Astrocyte (in vitro differentiated cells and primary cell): ENCODE measurements around the gene ZNF860. TPM values are rescaled to one million over a fixed set of nuclear protein-coding genes. Genes with fewer than 3 reads are reported as not detected.

Source experiments
- DNase-seq: peaks from one replicate; pipeline ENCODE4 v3.0.0-alpha.2; 2010; ENCODE audit warnings: low read depth
- FAIRE-seq: peaks from 2 replicates; lab custom pipeline; 2011; peaks lifted over from hg19 to GRCh38; lab: Jason Lieb, UNC
- H2AFZ ChIP-seq: 2 replicates; pipeline ENCODE4 v1.6.0; 2012; ENCODE audit warnings: low read depth, low read length, inconsistent platforms
- H3K27ac ChIP-seq: 2 replicates; pipeline ENCODE4 v1.5.1; 2011; ENCODE audit warnings: low read depth, low read length, inconsistent platforms
- H3K27me3 ChIP-seq: 2 replicates; pipeline ENCODE4 v1.6.0; 2011; ENCODE audit warnings: low read length, inconsistent platforms; ENCODE audit not compliant: insufficient read depth
- H3K36me3 ChIP-seq: 2 replicates; pipeline ENCODE4 v1.5.1; 2011; ENCODE audit warnings: low read length, inconsistent platforms; ENCODE audit not compliant: insufficient read depth
- H3K4me1 ChIP-seq: 2 replicates; pipeline ENCODE4 v1.5.1; 2011; ENCODE audit warnings: low read length, inconsistent platforms; ENCODE audit not compliant: insufficient read depth
- H3K4me2 ChIP-seq: 2 replicates; pipeline ENCODE4 v1.6.0; 2012; ENCODE audit warnings: low read length, inconsistent platforms
- H3K4me3 ChIP-seq: 2 replicates; pipeline ENCODE4 v1.5.1; 2011; ENCODE audit warnings: low read depth, mild to moderate bottlenecking, low read length, inconsistent platforms; ENCODE audit not compliant: insufficient read depth
- H3K79me2 ChIP-seq: 2 replicates; pipeline ENCODE4 v1.6.0; 2012; ENCODE audit warnings: mild to moderate bottlenecking, low read length, inconsistent platforms; ENCODE audit not compliant: insufficient read depth
- H3K9ac ChIP-seq: 2 replicates; pipeline ENCODE4 v1.6.0; 2012; ENCODE audit warnings: mild to moderate bottlenecking, low read length, inconsistent platforms
- H3K9me3 ChIP-seq: 2 replicates; pipeline ENCODE4 v1.5.1; 2012; ENCODE audit warnings: low read depth, mild to moderate bottlenecking, low read length, inconsistent platforms; ENCODE audit not compliant: insufficient read depth
- H4K20me1 ChIP-seq: 2 replicates; pipeline ENCODE4 v1.6.0; 2012; ENCODE audit warnings: low read length, inconsistent platforms; ENCODE audit not compliant: insufficient read depth
- H3K27ac Mint-ChIP-seq: one replicate; pipeline ENCODE4 v1.8.0; 2021; ENCODE audit warnings: mild to moderate bottlenecking, mixed read lengths; ENCODE audit not compliant: unreplicated experiment
- H3K27me3 Mint-ChIP-seq: one replicate; pipeline ENCODE4 v1.8.0; 2021; ENCODE audit warnings: low read depth, mixed read lengths; ENCODE audit not compliant: unreplicated experiment
- H3K36me3 Mint-ChIP-seq: one replicate; pipeline ENCODE4 v1.8.0; 2021; ENCODE audit warnings: low read depth, mixed read lengths; ENCODE audit not compliant: unreplicated experiment
- H3K4me1 Mint-ChIP-seq: one replicate; pipeline ENCODE4 v1.8.0; 2021; ENCODE audit warnings: low read depth, mixed read lengths; ENCODE audit not compliant: unreplicated experiment
- H3K4me3 Mint-ChIP-seq: one replicate; pipeline ENCODE4 v1.8.0; 2021; ENCODE audit warnings: mild to moderate bottlenecking, moderate library complexity, mixed read lengths; ENCODE audit not compliant: unreplicated experiment
- H3K9me3 Mint-ChIP-seq: one replicate; pipeline ENCODE4 v1.8.0; 2021; ENCODE audit warnings: mild to moderate bottlenecking, mixed read lengths; ENCODE audit not compliant: unreplicated experiment
- CTCF ChIP-seq: IDR thresholded peaks from 2 replicates; pipeline ENCODE4 v1.5.1; 2011; ENCODE audit warnings: low read depth, mild to moderate bottlenecking, inconsistent platforms, low read length, moderate library complexity; ENCODE audit not compliant: insufficient read depth
- EZH2 ChIP-seq: IDR thresholded peaks from 2 replicates; pipeline ENCODE4 v1.6.1; 2012; ENCODE audit warnings: mild to moderate bottlenecking, low read length, inconsistent platforms; ENCODE audit not compliant: insufficient read depth
- total RNA-seq: library from RNA; stranded (reverse); gene quantifications from 2 replicates; pipeline ENCODE4 v1.2.1, GENCODE V29; 2021

Gene ZNF860
- total RNA-seq, 1 donor from 2014 or later: 3.7 TPM

GRCh38 chr3:32021155-32021554 is 39.6 kb downstream of the ZNF860 start:
- Histone ChIP-seq H3K79me2 (no peaks in the 10 kb centered on the region), H3K27me3 (no peaks in the 10 kb centered on the region), H2AFZ (no peak overlapping the region), H3K36me3 (no peaks in the 10 kb centered on the region), H4K20me1 (no peaks in the 10 kb centered on the region), H3K27ac (no peak overlapping the region), H3K9ac (no peak overlapping the region), H3K4me1 (no peaks in the 10 kb centered on the region), H3K4me3 (no peak overlapping the region), H3K9me3 (no peaks in the 10 kb centered on the region), H3K4me2 (no peak overlapping the region)
- DNase-seq (no peak), FAIRE-seq (no peak)
- Mint-ChIP-seq H3K4me3 (no peak overlapping the region), H3K27ac (no peak overlapping the region), H3K9me3 (peaks cover 2% of the 10 kb centered on the region), H3K27me3 (no peaks in the 10 kb centered on the region), H3K4me1 (peaks cover 5% of the 10 kb centered on the region), H3K36me3 (no peaks in the 10 kb centered on the region)
- TF ChIP-seq CTCF (no peak), EZH2 (no peak)

- Mint-ChIP-seq H3K4me1 (peaks cover 5% of the 10 kb centered on the region), H3K27me3 (no peaks in the 10 kb centered on the region)
- FAIRE-seq: no peak
These were observed 40.2 kb downstream of the ZNF860 start for GRCh38 chr3:32021748-32022147.

More at GRCh38 chr3:32021748-32022147, 40.2 kb downstream of the ZNF860 start:
- Histone ChIP-seq H3K4me3 (no peak overlapping the region), H3K4me2 (no peak overlapping the region), H3K9me3 (no peaks in the 10 kb centered on the region), H3K36me3 (no peaks in the 10 kb centered on the region), H3K27ac (no peak overlapping the region), H3K79me2 (no peaks in the 10 kb centered on the region), H2AFZ (no peak overlapping the region), H3K9ac (no peak overlapping the region), H4K20me1 (no peaks in the 10 kb centered on the region), H3K4me1 (no peaks in the 10 kb centered on the region), H3K27me3 (no peaks in the 10 kb centered on the region)
- no peak overlapping the region for H3K4me3 Mint-ChIP-seq
- peaks cover 2% of the 10 kb centered on the region for H3K9me3 Mint-ChIP-seq
- TF ChIP-seq EZH2 (no peak), CTCF (no peak)
- no peak overlapping the region for H3K27ac Mint-ChIP-seq
- DNase-seq: no peak
- H3K36me3 Mint-ChIP-seq: no peaks in the 10 kb centered on the region
